B cell (primary cell): Measurements from ENCODE around the gene HDAC10. TPM values are rescaled to one million over a fixed set of nuclear protein-coding genes. Genes with fewer than 3 reads are reported as not detected.

ENCODE experiments used
- ATAC-seq: fragments of 200-7000 bp; cut with Tn5 transposase; one replicate; pipeline ENCODE4 v1.10.0; 2021; ENCODE audit warnings: low read depth, mild to moderate bottlenecking, moderate number of reproducible peaks, moderate library complexity
- CTCF ChIA-PET: fragments of 350-600 bp; sonication (Branson Sonifier 250); formaldehyde crosslinking; loops from one replicate; lab custom pipeline; 2021; ENCODE audit warnings: antibody characterized with exemption, inconsistent platforms; lab: Charles Lee
- POLR2A ChIA-PET: fragments of 350-600 bp; sonication (Branson Sonifier 250); formaldehyde crosslinking; loops from one replicate; lab custom pipeline; 2021; ENCODE audit warnings: antibody characterized with exemption; lab: Charles Lee
- DNase-seq: peaks from one replicate; pipeline ENCODE4 v3.0.0; 2013
- H2AFZ ChIP-seq: 2 replicates; pipeline ENCODE4 v1.6.1; 2012; ENCODE audit warnings: mild to moderate bottlenecking, low read depth, low read length; ENCODE audit not compliant: insufficient read depth, poor library complexity, severe bottlenecking
- H3K27ac ChIP-seq, 2 donors: 1 replicate in 1 of 2; 2 replicates in 1 of 2; pipeline ENCODE4 v1.5.1; 2012 to 2013; ENCODE audit warnings: low read length in 2 of 2, mild to moderate bottlenecking in 2 of 2, moderate library complexity in 1 of 2
- H3K27me3 ChIP-seq, 4 experiments: fragments of 200-600 bp in 1 of 4; sonication (generic) in 1 of 4; replicated peaks in 1 of 4; 1 replicate in 2 of 4; 2 replicates in 2 of 4; pipeline versions ENCODE4 v1.6.1 to v1.7.0; 2013 to 2016; ENCODE audit warnings: low read length in 3 of 4, mild to moderate bottlenecking in 2 of 4, mixed read lengths in 1 of 4, moderate library complexity in 1 of 4; ENCODE audit not compliant: insufficient read depth in 4 of 4, control insufficient read depth in 3 of 4; ENCODE audit errors: control extremely low read depth in 1 of 4
- H3K36me3 ChIP-seq, 2 experiments: replicated peaks in 1 of 2; 1 replicate in 1 of 2; 2 replicates in 1 of 2; pipeline versions ENCODE4 v1.6.1 to v1.7.1; 2013; ENCODE audit warnings: low read length in 1 of 2; ENCODE audit not compliant: insufficient read depth in 2 of 2, control insufficient read depth in 1 of 2; ENCODE audit errors: control extremely low read depth in 1 of 2, extremely low read depth in 1 of 2
- H3K4me1 ChIP-seq, 2 donors: fragments of 200-600 bp in 1 of 2; sonication (generic) in 1 of 2; 1 replicate in 1 of 2; 2 replicates in 1 of 2; pipeline versions ENCODE4 v1.5.1 to v1.6.1; 2013 to 2017; ENCODE audit warnings: low read length in 2 of 2; ENCODE audit not compliant: control insufficient read depth in 2 of 2, insufficient read depth in 2 of 2
- H3K4me2 ChIP-seq: replicated peaks from 2 replicates; pipeline ENCODE3; 2012; ENCODE audit warnings: mild to moderate bottlenecking, low read depth, low read length; ENCODE audit not compliant: poor library complexity, severe bottlenecking
- H3K4me3 ChIP-seq, 5 experiments: fragments of 200-600 bp in 1 of 5; sonication (generic) in 1 of 5; 1 replicate in 3 of 5; 2 replicates in 2 of 5; pipeline versions ENCODE4 v1.5.1 to v1.7.0; 2011 to 2016; ENCODE audit warnings: low read length in 4 of 5, mild to moderate bottlenecking in 4 of 5, low read depth in 2 of 5, control low read depth in 1 of 5, moderate library complexity in 1 of 5; ENCODE audit not compliant: insufficient read depth in 1 of 5; ENCODE audit errors: control extremely low read depth in 1 of 5, extremely low read depth in 1 of 5
- H3K79me2 ChIP-seq: fragments of 200-600 bp; sonication (generic); one replicate; pipeline ENCODE4 v1.6.0; 2016; ENCODE audit warnings: low read length; ENCODE audit not compliant: control insufficient read depth, insufficient read depth
- H3K9ac ChIP-seq: fragments of 200-600 bp; sonication (generic); 2 replicates; pipeline ENCODE4 v1.6.1; 2017; ENCODE audit warnings: mild to moderate bottlenecking, low read length, moderate library complexity
- H3K9me3 ChIP-seq, 3 donors: one replicate each; pipeline versions ENCODE4 v1.6.1 to v1.7.1; 2013; ENCODE audit warnings: low read length in 2 of 3; ENCODE audit not compliant: control insufficient read depth in 2 of 3, insufficient read depth in 1 of 3; ENCODE audit errors: control extremely low read depth in 1 of 3
- H4K20me1 ChIP-seq: 2 replicates; pipeline ENCODE4 v1.6.0; 2012; ENCODE audit warnings: mild to moderate bottlenecking, low read length; ENCODE audit not compliant: insufficient read depth, control insufficient read depth, poor library complexity, severe bottlenecking
- H3K27ac Mint-ChIP-seq: one replicate; pipeline ENCODE4 v1.8.0; 2021; ENCODE audit warnings: mixed read lengths
- H3K27me3 Mint-ChIP-seq: one replicate; pipeline ENCODE4 v1.8.0; 2021; ENCODE audit warnings: mixed read lengths
- H3K4me1 Mint-ChIP-seq: one replicate; pipeline ENCODE4 v1.8.0; 2021; ENCODE audit warnings: mixed read lengths
- H3K4me3 Mint-ChIP-seq: one replicate; pipeline ENCODE4 v1.8.0; 2021; ENCODE audit warnings: mixed read lengths
- H3K9me3 Mint-ChIP-seq: one replicate; pipeline ENCODE4 v1.8.0; 2022; ENCODE audit warnings: mixed read lengths; ENCODE audit not compliant: insufficient read depth
- EZH2 ChIP-seq: IDR thresholded peaks from 2 replicates; pipeline ENCODE4 v1.6.1; 2012; ENCODE audit warnings: borderline replicate concordance, low read depth, mild to moderate bottlenecking, moderate library complexity, low read length; ENCODE audit not compliant: insufficient read depth, poor library complexity, severe bottlenecking
- WGBS: methylation state at CpG from one replicate; pipeline ENCODE4 v1.1.5; 2013; ENCODE audit warnings: missing lambda C conversion rate; ENCODE audit not compliant: insufficient coverage; 5-methylcytosine and 5-hydroxymethylcytosine counted together
- intact Hi-C: fragments of 100-400 bp; cut with micrococcal nuclease; formaldehyde crosslinking; loops from one replicate; pipeline ENCODE4 v1.10.0; 2022
- polyA plus RNA-seq: library from polyadenylated mRNA; depleted of rRNA; stranded (reverse); fragments of >200 nt; gene quantifications from 2 replicates; pipeline ENCODE4 v1.2.3, GENCODE V29; 2012
- total RNA-seq, 2 donors: library from RNA; stranded (reverse); fragments of 120-200 nt in 1 of 2; gene quantifications; 1 replicate in 1 of 2; 2 replicates in 1 of 2; pipeline versions ENCODE4 v1.2.3 to v1.2.4, GENCODE V29; 2013 to 2022
- TF ChIP-seq, protein P1 (sequence below): fragments of 200-600 bp; IDR thresholded peaks from one replicate; pipeline ENCODE4 v1.8.0; 2022; ENCODE audit warnings: antibody characterized with exemption, mild to moderate bottlenecking

Gene HDAC10
- total and polyA plus RNA-seq, 2 donors (not counting 1 experiment from before 2014, with no cell fraction given): 136 to 187 TPM

DNA sequence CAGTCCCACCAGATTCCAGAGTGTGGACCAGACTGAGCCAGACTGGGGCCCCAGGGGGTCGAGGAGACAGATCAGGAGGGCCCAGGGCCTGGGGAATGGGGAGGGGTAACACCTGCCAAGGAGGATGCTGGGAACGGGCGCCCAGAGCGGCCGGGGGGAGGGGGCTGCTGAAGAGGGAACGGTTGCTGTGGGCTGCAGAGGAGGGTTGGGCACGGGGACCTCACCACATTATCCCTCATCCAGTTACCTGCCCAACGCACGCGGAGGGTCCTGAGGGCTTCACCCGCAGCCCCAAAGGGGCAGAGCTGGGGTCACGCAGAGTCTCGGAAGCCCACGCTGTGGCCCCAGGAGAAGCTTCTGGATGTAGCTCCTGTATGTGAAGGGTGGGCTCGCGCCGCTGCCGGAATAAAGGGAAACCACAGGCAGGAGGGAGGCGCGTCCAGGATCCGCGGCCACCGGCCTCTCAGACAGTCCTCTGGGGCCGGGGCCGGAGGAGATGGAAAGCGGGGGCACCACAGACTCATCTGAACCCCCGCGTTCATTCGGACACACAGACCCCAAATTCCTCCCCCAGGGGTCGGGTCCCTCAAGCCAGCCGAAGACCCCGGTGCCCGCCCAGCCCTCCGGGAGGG is 51.1 kb downstream of the HDAC10 start:
- Mint-ChIP-seq H3K27ac (peak overlapping the region; percentile 75), H3K27me3 (no peaks in the 10 kb centered on the region), H3K4me1 (peaks cover 28% of the 10 kb centered on the region), H3K4me3 (peak overlapping the region; percentile 78), H3K9me3 (no peaks in the 10 kb centered on the region)
- Histone ChIP-seq H3K4me3 (peak overlapping the region; percentile 21 to 80 (median 70)), H3K9ac (peak overlapping the region; percentile 81), H3K79me2 (peaks cover 37% of the 10 kb centered on the region), H3K4me1 (peaks cover 23 to 33% of the 10 kb centered on the region in 2 donors), H3K36me3 (peaks cover 8 to 24% of the 10 kb centered on the region in 2 experiments), H3K27ac (peak overlapping the region; percentile 23 to 81), H4K20me1 (peaks cover 7% of the 10 kb centered on the region), H3K9me3 (no peaks in the 10 kb centered on the region), H2AFZ (peak overlapping the region; percentile 60), H3K27me3 (no peaks in the 10 kb centered on the region), H3K4me2 (peak overlapping the region; percentile 98)
- POLR2A ChIA-PET: interaction anchor here (4.1 kb wide), 1 partner anchor 9 kb away, joined by 41 read pairs; no protein-coding TSS in a partner anchor
- intact Hi-C loops: loop anchor here (1.0 to 10.0 kb wide), 4 partner anchors 10 to 435 kb away; partner anchors contain the start of gene TRABD
- ATAC-seq (no peak), DNase-seq (no peak)
- TF ChIP-seq, protein P1, sequence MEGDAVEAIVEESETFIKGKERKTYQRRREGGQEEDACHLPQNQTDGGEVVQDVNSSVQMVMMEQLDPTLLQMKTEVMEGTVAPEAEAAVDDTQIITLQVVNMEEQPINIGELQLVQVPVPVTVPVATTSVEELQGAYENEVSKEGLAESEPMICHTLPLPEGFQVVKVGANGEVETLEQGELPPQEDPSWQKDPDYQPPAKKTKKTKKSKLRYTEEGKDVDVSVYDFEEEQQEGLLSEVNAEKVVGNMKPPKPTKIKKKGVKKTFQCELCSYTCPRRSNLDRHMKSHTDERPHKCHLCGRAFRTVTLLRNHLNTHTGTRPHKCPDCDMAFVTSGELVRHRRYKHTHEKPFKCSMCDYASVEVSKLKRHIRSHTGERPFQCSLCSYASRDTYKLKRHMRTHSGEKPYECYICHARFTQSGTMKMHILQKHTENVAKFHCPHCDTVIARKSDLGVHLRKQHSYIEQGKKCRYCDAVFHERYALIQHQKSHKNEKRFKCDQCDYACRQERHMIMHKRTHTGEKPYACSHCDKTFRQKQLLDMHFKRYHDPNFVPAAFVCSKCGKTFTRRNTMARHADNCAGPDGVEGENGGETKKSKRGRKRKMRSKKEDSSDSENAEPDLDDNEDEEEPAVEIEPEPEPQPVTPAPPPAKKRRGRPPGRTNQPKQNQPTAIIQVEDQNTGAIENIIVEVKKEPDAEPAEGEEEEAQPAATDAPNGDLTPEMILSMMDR: no peak
- no peak for TF ChIP-seq EZH2
- CTCF ChIA-PET: no interaction called here
- WGBS: under 1% methylated on average over 27 of the region's 34 CpGs

DNA sequence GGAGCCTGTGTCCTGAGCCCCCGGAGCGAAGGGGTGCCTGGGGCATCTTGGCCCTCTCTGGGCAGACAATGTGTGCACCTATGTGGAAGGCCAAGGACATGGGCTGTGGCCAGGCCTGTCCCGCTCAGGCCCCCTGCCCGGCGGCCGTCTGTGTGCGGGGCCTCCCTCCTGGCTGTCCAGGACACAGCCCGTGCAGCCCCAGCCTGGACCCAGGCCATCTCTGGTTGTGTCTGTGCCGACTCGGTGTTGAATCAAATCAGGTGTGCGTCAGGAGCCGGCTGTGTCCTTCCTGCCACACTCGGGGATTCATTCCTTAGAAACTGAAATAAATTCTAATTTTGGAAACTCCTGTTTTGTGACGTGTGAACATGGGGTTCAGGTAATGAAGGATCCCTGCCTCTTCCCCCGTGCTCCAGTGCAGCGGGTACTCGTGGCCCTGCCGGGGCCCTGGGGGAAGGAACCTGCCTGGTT is 51.8 kb downstream of the HDAC10 start:
- no peak for ATAC-seq
- ChIA-PET POLR2A (interaction anchor here (1.0 to 4.1 kb wide), 2 partner anchors 8 to 9 kb away, joined by 9 to 41 read pairs; no protein-coding TSS in a partner anchor), CTCF (interaction anchor here (1.0 kb wide), 1 partner anchor 27 kb away, joined by 3 read pairs; no protein-coding TSS in a partner anchor)
- H4K20me1 ChIP-seq: peaks cover 7% of the 10 kb centered on the region
- intact Hi-C loops: no loop called here
- H3K36me3 ChIP-seq: peaks cover 6 to 26% of the 10 kb centered on the region in 2 experiments
- TF ChIP-seq, protein P1: no peak
- TF ChIP-seq EZH2: no peak
- no peak overlapping the region for H3K9ac ChIP-seq
- no peak overlapping the region for H3K27ac ChIP-seq
- peak overlapping the region; percentile 98 for H3K4me2 ChIP-seq
- H3K79me2 ChIP-seq: peaks cover 34% of the 10 kb centered on the region
- H3K27ac Mint-ChIP-seq: peak overlapping the region; percentile 75
- H3K4me3 Mint-ChIP-seq: peak overlapping the region; percentile 78
- H3K4me1 Mint-ChIP-seq: peaks cover 31% of the 10 kb centered on the region
- H3K4me1 ChIP-seq: peaks cover 30 to 39% of the 10 kb centered on the region in 2 donors
- peak overlapping the region in 1 of 5 experiments; percentile 79 for H3K4me3 ChIP-seq
- H2AFZ ChIP-seq: no peak overlapping the region
- 82% methylated on average over 13 of the region's 18 CpGs for WGBS
- H3K9me3 Mint-ChIP-seq: no peaks in the 10 kb centered on the region
- H3K9me3 ChIP-seq: no peaks in the 10 kb centered on the region
- DNase-seq: no peak
- H3K27me3 Mint-ChIP-seq: no peaks in the 10 kb centered on the region
- H3K27me3 ChIP-seq: no peaks in the 10 kb centered on the region
